ENCODE data around the gene SENP8.
A peak's percentile ranks its signal among the peaks of the same experiment; 100 is the strongest.

DNA sequence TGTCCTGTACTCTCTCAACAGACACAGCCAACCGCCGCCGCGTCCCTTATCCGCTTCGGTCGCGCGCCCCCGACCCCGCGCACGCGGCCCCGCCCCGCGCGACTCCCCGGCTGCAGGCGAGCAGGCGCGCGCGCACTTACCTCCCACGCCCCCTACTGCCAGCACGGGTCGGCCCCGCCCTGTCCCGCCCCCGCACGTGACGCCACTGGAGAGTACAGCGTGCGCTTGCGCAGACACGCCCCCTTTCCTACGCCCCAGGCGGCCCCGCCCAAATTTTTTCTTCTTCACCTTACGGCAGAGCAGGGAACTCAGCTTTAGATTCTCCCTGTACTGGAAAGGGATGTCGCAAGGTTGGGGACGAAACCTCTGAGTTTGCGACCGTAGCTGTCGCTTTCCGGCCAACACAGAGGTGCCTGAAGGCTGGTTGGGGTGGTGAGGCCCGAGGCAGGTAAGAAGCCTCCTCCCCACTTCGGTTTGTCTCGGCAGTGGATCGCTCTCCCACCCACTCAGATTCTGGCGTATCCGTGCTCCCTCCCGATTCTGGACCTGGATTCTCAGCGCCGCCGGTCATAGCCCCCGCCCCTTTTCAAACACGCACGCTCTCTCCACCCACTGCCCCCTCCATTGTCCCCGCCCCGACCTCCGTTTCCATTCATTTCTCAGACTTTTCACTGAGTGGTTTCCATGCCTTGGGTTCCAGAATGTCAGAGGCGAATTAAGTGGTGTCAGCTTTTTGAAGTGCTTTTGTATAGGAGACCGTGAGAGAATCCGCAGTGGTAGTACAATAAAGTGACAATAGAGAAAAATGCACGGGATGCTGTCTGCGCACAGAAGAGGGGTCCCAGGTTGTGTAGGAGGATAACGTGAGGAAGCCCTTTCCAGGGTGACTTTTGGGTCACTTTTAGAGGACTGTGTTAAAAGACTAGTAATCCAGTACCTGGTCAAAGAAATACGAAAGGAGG lies at the start of gene SENP8, which contains the start of gene MYO9A:
- TF ChIP-seq, protein P1, sequence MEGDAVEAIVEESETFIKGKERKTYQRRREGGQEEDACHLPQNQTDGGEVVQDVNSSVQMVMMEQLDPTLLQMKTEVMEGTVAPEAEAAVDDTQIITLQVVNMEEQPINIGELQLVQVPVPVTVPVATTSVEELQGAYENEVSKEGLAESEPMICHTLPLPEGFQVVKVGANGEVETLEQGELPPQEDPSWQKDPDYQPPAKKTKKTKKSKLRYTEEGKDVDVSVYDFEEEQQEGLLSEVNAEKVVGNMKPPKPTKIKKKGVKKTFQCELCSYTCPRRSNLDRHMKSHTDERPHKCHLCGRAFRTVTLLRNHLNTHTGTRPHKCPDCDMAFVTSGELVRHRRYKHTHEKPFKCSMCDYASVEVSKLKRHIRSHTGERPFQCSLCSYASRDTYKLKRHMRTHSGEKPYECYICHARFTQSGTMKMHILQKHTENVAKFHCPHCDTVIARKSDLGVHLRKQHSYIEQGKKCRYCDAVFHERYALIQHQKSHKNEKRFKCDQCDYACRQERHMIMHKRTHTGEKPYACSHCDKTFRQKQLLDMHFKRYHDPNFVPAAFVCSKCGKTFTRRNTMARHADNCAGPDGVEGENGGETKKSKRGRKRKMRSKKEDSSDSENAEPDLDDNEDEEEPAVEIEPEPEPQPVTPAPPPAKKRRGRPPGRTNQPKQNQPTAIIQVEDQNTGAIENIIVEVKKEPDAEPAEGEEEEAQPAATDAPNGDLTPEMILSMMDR (conservative IDR thresholded peaks at IDR 0.05; ENCODE audit: low read length) = peak; percentile 33
- TF ChIP-seq EZH2phosphoT487 (IDR thresholded peaks at IDR 0.05; ENCODE audit: borderline replicate concordance, low read depth, low read length) = no peak
